ENCODE measurements around the gene CCDC148. TPM values are rescaled to one million over a fixed set of nuclear protein-coding genes. Genes with fewer than 3 reads are reported as not detected.

The CCDC148 gene
- total and polyA plus RNA-seq, 4 donors: 0.02 to 0.42 (median 0.31) TPM

DNA sequence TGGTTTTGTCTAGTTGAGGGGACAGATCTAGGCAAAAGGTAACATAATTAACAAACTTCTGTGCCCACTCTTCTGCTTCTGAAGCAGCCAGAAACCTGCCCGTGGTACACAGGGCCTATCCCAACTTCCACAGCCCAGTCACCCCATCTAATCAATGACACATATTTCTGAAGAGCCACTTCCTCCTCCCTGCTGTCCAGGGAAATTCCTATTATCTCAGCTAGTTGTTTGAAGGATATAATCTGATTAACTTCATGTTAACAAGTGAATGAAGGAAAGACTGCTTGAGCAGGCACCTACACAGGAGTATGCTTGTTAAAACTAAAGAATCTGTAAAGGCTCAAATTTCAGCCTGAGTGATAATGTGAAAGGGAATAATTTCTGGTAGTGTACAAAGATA lies 61.4 kb downstream of the CCDC148 start:
- Histone ChIP-seq H3K27ac (ENCODE audit: low read depth in 1 of 2, low read length in 2 of 2) (no peak overlapping the region), H3K9me3 (ENCODE audit: control insufficient read depth in 4 of 4, low read length in 3 of 4) (no peaks in the 10 kb centered on the region), H3K4me3 (ENCODE audit: low read depth in 1 of 3, low read length in 3 of 3) (no peak overlapping the region), H3K27me3 (ENCODE audit: control insufficient read depth in 4 of 4, insufficient read depth in 4 of 4, low read length in 3 of 4) (no peaks in the 10 kb centered on the region), H3K4me1 (ENCODE audit: control insufficient read depth in 4 of 4, insufficient read depth in 4 of 4, low read length in 3 of 4) (no peaks in the 10 kb centered on the region), H3K9ac (ENCODE audit: low read depth in 1 of 2, low read length in 2 of 2) (no peak overlapping the region), H3K36me3 (ENCODE audit: control insufficient read depth in 4 of 4, insufficient read depth in 3 of 4, low read depth in 1 of 4, low read length in 3 of 4) (no peaks in the 10 kb centered on the region)
- TF ChIP-seq FOXA2 (IDR thresholded peaks at IDR 0.05): no peak
- no peak for DNase-seq (ENCODE audit: low spot score)
- WGBS: 67% methylated on average over 1 of the region's 1 CpG

DNA sequence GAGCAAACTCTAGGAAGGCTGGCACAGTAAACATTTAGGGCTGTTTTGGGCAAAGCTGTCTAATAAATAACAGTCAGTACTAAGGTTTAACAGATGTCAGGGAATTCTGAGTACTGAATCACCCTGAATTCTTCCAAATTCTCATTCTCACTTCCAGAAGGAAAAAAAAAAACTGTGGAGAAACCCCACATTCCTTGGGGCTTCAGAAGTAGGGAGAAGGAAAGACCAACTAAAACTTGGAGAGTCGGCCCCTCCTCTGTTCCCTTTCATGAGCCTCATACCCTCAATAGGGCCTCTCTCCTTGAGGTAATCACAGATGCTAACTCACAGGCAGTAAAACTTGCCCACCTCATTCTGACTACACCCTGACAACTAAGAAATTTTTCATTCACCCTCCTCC lies 62.1 kb downstream of the CCDC148 start:
- 66% methylated on average over 1 of the region's 1 CpG for WGBS
- H3K36me3 ChIP-seq (ENCODE audit: control insufficient read depth in 4 of 4, insufficient read depth in 3 of 4, low read depth in 1 of 4, low read length in 3 of 4): no peaks in the 10 kb centered on the region
- no peak for DNase-seq (ENCODE audit: low spot score)
- H3K27ac ChIP-seq (ENCODE audit: low read depth in 1 of 2, low read length in 2 of 2): no peak overlapping the region
- no peak overlapping the region for H3K9ac ChIP-seq (ENCODE audit: low read depth in 1 of 2, low read length in 2 of 2)
- no peaks in the 10 kb centered on the region for H3K4me1 ChIP-seq (ENCODE audit: control insufficient read depth in 4 of 4, insufficient read depth in 4 of 4, low read length in 3 of 4)
- H3K4me3 ChIP-seq (ENCODE audit: low read depth in 1 of 3, low read length in 3 of 3): no peak overlapping the region
- H3K27me3 ChIP-seq (ENCODE audit: control insufficient read depth in 4 of 4, insufficient read depth in 4 of 4, low read length in 3 of 4): no peaks in the 10 kb centered on the region
- TF ChIP-seq TAF1 (conservative IDR thresholded peaks at IDR 0.05) (no peak), FOXA2 (IDR thresholded peaks at IDR 0.05) (no peak), YY1 (IDR thresholded peaks at IDR 0.05) (no peak), FOXA1 (IDR thresholded peaks at IDR 0.05) (no peak), GABPA (IDR thresholded peaks at IDR 0.05 in 1 of 2, conservative IDR thresholded peaks at IDR 0.05 in 1 of 2) (no peak), HNF4A (conservative IDR thresholded peaks at IDR 0.05) (no peak), EGR1 (IDR thresholded peaks at IDR 0.05; ENCODE audit: low read depth in 2 of 2) (no peak)
- TF ChIP-seq, protein P1, sequence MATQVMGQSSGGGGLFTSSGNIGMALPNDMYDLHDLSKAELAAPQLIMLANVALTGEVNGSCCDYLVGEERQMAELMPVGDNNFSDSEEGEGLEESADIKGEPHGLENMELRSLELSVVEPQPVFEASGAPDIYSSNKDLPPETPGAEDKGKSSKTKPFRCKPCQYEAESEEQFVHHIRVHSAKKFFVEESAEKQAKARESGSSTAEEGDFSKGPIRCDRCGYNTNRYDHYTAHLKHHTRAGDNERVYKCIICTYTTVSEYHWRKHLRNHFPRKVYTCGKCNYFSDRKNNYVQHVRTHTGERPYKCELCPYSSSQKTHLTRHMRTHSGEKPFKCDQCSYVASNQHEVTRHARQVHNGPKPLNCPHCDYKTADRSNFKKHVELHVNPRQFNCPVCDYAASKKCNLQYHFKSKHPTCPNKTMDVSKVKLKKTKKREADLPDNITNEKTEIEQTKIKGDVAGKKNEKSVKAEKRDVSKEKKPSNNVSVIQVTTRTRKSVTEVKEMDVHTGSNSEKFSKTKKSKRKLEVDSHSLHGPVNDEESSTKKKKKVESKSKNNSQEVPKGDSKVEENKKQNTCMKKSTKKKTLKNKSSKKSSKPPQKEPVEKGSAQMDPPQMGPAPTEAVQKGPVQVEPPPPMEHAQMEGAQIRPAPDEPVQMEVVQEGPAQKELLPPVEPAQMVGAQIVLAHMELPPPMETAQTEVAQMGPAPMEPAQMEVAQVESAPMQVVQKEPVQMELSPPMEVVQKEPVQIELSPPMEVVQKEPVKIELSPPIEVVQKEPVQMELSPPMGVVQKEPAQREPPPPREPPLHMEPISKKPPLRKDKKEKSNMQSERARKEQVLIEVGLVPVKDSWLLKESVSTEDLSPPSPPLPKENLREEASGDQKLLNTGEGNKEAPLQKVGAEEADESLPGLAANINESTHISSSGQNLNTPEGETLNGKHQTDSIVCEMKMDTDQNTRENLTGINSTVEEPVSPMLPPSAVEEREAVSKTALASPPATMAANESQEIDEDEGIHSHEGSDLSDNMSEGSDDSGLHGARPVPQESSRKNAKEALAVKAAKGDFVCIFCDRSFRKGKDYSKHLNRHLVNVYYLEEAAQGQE (IDR thresholded peaks at IDR 0.05): no peak
- TF ChIP-seq, protein P2, sequence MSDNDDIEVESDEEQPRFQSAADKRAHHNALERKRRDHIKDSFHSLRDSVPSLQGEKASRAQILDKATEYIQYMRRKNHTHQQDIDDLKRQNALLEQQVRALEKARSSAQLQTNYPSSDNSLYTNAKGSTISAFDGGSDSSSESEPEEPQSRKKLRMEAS (IDR thresholded peaks at IDR 0.05): no peak
- TF ChIP-seq, protein P3, sequence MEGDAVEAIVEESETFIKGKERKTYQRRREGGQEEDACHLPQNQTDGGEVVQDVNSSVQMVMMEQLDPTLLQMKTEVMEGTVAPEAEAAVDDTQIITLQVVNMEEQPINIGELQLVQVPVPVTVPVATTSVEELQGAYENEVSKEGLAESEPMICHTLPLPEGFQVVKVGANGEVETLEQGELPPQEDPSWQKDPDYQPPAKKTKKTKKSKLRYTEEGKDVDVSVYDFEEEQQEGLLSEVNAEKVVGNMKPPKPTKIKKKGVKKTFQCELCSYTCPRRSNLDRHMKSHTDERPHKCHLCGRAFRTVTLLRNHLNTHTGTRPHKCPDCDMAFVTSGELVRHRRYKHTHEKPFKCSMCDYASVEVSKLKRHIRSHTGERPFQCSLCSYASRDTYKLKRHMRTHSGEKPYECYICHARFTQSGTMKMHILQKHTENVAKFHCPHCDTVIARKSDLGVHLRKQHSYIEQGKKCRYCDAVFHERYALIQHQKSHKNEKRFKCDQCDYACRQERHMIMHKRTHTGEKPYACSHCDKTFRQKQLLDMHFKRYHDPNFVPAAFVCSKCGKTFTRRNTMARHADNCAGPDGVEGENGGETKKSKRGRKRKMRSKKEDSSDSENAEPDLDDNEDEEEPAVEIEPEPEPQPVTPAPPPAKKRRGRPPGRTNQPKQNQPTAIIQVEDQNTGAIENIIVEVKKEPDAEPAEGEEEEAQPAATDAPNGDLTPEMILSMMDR (IDR thresholded peaks at IDR 0.05; ENCODE audit: low read depth, low read length, missing input control): no peak
- H3K9me3 ChIP-seq (ENCODE audit: control insufficient read depth in 4 of 4, low read length in 3 of 4): no peaks in the 10 kb centered on the region

DNA sequence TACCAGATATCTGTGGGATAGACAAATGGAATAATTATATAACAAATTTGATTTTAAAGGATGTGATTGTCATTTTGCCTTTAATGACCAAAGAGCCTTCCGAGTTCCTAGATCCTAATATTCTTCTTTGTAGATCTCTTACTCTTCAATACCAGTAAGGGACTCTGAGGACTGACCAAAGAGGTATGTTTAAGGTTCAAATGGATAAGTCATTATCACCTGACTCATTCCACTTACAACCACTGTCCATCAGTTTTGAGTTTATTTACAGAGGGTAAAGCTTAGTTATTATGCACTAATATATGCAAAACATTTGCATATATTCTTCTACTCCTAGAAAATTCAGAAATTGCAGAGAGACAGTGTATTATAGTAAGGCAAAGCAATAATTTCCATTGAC lies 62.7 kb downstream of the CCDC148 start:
- TF ChIP-seq GABPA (IDR thresholded peaks at IDR 0.05 in 1 of 2, conservative IDR thresholded peaks at IDR 0.05 in 1 of 2) (no peak), RAD21 (IDR thresholded peaks at IDR 0.05) (no peak), YY1 (IDR thresholded peaks at IDR 0.05) (no peak)
- H3K27ac ChIP-seq (ENCODE audit: low read depth in 1 of 2, low read length in 2 of 2): no peak overlapping the region
- no peak for DNase-seq (ENCODE audit: low spot score)
- H3K27me3 ChIP-seq (ENCODE audit: control insufficient read depth in 4 of 4, insufficient read depth in 4 of 4, low read length in 3 of 4): no peaks in the 10 kb centered on the region
- H3K9ac ChIP-seq (ENCODE audit: low read depth in 1 of 2, low read length in 2 of 2): no peak overlapping the region
- H3K9me3 ChIP-seq (ENCODE audit: control insufficient read depth in 4 of 4, low read length in 3 of 4): no peaks in the 10 kb centered on the region
- no peak overlapping the region for H3K4me3 ChIP-seq (ENCODE audit: low read depth in 1 of 3, low read length in 3 of 3)
- no peaks in the 10 kb centered on the region for H3K36me3 ChIP-seq (ENCODE audit: control insufficient read depth in 4 of 4, insufficient read depth in 3 of 4, low read depth in 1 of 4, low read length in 3 of 4)
- WGBS: 33% methylated on average over 1 of the region's 1 CpG
- no peaks in the 10 kb centered on the region for H3K4me1 ChIP-seq (ENCODE audit: control insufficient read depth in 4 of 4, insufficient read depth in 4 of 4, low read length in 3 of 4)
